ENCODE results near the gene MRPL55.

GRCh38 chr1:228152918-228153258 lies 43.8 kb upstream of the MRPL55 start:
- no peak for TF ChIP-seq CTCF (conservative IDR thresholded peaks at IDR 0.05; ENCODE audit: low read depth, low read length)
- TF ChIP-seq EZH2 (IDR thresholded peaks at IDR 0.05; ENCODE audit: low read length, unreplicated experiment): no peak
